GM10266 (cell line): ENCODE measurements around the gene SMAD3.
"Not testable (repeated sequence)": the region's sequence is repeated elsewhere in the genome, so short reads cannot be mapped to it uniquely, and the experiment has no call there.

Experiments
- DNase-seq: peaks from one replicate; pipeline ENCODE4 v3.0.0; 2012; ENCODE audit errors: extremely low spot score
- TF ChIP-seq, protein P1 (sequence below): IDR thresholded peaks from 2 replicates; pipeline ENCODE4 v1.5.1; 2012; ENCODE audit warnings: mild to moderate bottlenecking, low read depth; ENCODE audit not compliant: control insufficient read depth, insufficient read depth; ENCODE audit errors: missing control alignments

The SMAD3 gene

GRCh38 chr15:67070892-67071664 lies 5.7 kb downstream of the SMAD3 start:
- TF ChIP-seq, protein P1, sequence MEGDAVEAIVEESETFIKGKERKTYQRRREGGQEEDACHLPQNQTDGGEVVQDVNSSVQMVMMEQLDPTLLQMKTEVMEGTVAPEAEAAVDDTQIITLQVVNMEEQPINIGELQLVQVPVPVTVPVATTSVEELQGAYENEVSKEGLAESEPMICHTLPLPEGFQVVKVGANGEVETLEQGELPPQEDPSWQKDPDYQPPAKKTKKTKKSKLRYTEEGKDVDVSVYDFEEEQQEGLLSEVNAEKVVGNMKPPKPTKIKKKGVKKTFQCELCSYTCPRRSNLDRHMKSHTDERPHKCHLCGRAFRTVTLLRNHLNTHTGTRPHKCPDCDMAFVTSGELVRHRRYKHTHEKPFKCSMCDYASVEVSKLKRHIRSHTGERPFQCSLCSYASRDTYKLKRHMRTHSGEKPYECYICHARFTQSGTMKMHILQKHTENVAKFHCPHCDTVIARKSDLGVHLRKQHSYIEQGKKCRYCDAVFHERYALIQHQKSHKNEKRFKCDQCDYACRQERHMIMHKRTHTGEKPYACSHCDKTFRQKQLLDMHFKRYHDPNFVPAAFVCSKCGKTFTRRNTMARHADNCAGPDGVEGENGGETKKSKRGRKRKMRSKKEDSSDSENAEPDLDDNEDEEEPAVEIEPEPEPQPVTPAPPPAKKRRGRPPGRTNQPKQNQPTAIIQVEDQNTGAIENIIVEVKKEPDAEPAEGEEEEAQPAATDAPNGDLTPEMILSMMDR: no peak
- DNase-seq: no peak

GRCh38 chr15:67072442-67072841 lies 7.0 kb downstream of the SMAD3 start:
- no peak for DNase-seq
- TF ChIP-seq, protein P1: no peak

DNA sequence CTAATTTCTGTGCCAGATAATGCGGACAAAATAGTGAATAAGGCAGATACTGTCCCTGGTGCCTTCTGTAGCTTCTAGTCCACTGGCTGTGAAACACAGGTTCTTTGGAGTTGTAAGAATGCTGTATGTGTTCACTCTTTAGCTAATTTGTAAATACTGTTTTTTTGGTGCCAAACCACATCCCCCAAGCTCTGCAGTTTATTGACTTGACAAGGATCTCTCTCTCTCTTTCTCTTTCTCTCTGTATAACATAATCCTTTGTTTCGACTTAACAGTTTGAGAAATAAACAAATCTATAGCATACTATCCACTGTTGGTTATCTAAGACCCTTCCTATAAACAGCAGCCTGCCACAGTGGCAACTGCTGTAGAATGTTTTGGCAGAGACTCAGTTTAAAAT lies 7.6 kb downstream of the SMAD3 start:
- TF ChIP-seq, protein P1: no peak
- no peak for DNase-seq

DNA sequence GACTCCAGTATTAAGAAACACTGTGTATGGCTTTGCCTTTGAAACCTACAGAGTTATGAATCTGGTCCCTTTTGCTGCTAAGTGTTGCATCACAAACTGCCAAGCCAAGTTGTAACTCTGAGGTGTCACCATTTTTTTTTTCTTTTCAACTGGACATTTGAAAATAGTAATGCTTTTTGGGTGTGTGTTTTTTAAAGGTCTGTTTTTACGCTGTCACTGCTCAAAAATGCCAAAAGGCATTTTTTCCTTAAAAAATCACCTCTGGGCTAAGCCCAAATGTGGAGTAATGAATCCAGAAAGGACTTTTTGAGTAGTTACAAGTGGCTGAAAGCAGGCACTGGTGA lies 9.5 kb downstream of the SMAD3 start:
- TF ChIP-seq, protein P1: no peak
- DNase-seq: no peak

DNA sequence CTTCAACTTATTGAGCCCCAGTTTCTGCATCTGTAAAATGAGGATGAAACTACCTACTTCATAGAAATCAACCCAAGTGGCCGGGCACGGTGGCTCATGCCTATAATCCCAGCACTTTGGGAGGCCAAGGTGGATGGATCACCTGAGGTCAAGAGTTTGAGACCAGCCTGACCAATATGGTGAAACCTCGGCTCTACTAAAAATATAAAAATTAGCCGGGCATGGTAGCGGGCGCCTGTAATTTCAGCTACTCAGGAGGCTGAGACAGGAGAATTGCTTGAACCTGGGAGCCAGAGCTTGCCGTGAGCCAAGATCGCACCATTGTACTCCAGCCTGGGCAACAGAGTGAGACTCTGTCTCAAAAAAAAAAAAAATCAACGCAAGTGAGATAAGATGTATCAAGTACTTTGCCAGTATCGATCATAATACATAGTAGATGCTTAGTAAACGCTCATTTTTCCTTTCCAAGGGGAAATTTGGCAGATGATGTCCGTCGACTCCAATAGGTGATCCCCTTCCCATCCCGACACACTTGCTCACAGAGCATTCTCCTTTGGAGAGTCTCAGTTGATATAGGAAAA lies 10.2 kb downstream of the SMAD3 start:
- not testable (repeated sequence) for DNase-seq

GRCh38 chr15:67076147-67076843 lies 10.9 kb downstream of the SMAD3 start:
- no peak for DNase-seq
- TF ChIP-seq, protein P1: no peak

DNA sequence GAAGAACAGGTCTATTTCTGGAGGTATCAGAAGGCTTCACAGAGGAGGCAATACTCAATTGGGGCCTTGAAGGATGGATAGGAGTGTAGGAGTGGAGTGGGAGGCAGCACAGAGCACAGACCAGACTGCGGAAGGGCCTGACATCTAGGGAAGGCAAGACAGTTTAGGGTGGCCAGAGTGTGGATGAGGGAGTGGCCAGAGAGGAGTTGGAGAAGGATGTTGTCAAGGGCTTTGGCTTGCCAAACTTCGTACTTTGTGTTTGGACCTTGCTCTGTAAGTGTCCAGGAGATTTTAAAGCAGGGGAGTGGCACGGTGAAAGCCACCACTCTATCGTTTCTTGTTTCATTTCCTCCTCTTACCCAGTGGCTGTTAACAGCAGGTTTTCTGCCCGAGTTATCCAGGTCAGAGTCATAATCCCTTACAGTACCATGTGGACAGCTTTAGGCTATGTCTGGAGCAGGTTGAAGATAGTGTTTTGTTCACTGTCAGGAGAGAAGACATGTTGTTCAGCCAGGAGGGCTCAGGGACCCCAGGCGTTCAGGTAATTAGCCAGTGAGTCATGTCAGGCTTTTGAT lies 12.3 kb downstream of the SMAD3 start:
- no peak for DNase-seq
- TF ChIP-seq, protein P1: no peak
